Inferior parietal cortex (tissue), 1 donor: ENCODE measurements around the gene FTSJ1.

Experiments used
- DNase-seq: peaks from one replicate; pipeline ENCODE4 v3.0.0-alpha.2; 2016; ENCODE audit errors: extremely low spot score

FTSJ1 gene

GRCh38 chrX:48470833-48471118 lies 5.2 kb upstream of the FTSJ1 start:
- DNase-seq, result no peak

DNA sequence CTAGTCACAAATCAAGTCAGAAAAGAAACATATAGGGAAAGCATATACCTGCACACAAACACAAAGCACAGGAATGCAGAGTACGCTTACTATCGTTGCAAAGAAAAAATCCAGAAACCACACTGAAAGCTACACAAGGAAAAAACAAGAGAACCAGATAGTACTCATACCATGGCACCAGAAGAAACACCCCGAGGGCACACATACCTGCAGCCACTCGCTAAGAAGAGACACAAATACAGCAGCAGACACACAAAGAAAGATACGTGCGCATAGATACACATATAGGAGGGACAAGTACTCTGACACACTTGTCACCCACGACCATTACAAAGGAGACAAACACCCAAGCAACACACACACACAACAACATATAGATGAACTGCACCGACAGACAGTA lies 4.5 kb upstream of the FTSJ1 start:
- DNase-seq, result no peak

- DNase-seq, result no peak
Observed at GRCh38 chrX:48472225-48472624, 3.8 kb upstream of the FTSJ1 start.

- DNase-seq, result no peak
Observed at GRCh38 chrX:48472851-48473703, 2.9 kb upstream of the FTSJ1 start.

DNA sequence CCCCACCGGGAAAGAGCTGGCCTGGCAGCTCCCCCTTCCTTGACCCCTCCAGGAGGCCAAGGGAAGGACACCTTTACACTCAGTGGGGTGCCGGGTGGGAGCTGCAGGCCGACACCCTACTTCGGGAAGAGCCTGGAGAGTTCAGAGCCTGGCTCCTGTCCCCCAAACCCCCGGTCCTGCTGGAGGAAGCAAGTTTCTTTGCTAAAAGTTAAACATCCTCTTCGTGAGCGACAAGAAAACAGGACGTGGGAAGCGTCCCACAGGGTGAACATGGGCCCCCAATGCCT lies 2.4 kb upstream of the FTSJ1 start:
- DNase-seq, result no peak

DNA sequence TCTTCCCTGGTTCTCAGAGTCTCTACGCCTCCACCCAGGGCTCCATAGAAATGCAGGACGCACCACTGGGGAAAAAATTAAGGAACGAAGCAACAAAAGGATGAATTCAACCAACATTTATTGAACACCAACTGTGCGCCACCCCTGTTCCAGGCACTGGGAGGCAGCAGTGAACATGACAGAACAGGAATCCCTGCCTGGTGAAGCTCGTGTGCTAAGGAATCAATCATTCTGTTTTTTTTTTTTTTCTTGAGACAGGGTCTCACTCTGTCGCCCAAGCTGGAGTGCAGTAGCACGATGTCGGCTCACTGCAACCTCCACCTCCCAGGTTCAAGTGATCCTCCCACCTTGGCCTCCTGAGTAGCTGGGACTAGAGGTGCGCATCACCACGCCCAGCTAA lies 1.9 kb upstream of the FTSJ1 start:
- no peak for DNase-seq

DNA sequence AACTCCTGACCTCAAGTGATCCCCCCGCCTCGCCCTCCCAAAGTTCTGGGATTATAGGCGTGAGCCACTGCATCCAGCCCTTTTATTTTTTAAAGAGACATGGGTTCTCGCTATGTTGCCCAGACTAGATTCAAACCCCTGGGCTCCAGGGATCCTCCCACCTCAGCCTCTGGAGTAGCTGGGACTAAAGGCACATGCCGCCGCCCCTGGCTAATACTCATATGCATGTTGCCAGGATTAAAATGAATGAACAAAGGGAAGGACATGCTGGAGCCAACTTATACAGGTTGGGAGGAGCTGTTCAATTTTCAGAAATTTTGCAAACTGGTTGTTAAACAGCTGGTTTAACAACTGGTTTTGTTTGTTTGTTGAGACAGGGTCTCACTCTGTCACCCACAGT lies 1.4 kb upstream of the FTSJ1 start:
- no peak for DNase-seq

GRCh38 chrX:48475296-48475695 lies 703 bp upstream of the FTSJ1 start:
- DNase-seq, result no peak

GRCh38 chrX:48476919-48477318 lies 920 bp downstream of the FTSJ1 start:
- DNase-seq, result no peak

DNA sequence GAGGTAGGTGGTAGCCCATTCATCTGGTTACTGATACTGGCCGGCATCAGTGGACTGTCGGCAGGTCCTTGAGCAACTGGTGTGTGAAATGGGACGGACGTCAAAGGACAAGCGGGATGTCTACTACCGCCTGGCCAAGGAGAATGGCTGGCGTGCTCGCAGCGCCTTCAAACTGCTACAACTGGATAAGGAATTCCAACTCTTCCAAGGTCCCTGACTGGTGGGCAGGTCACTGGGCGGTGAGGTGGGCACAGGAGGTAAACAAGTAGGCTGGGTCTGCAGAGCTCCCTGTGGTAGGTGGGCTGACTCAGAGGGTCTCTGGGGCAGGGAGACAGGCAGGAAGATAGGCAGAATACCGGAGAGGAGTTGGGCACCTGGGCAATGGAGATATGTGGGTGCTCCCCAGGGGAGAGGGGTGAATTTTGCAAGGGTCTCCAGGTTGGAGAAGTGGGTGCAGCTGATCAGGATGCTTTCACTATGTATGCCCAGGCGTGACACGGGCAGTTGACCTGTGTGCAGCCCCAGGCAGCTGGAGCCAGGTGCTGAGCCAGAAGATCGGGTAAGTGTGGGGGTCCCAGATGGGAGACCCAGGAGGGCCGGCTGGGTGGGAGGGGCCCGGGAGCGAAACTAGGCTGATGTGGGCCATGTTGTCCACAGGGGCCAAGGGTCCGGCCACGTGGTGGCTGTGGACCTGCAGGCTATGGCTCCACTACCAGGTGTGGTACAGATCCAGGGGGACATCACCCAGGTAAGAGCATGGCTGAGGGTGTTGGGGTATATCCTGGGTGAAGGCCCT lies 2.2 kb downstream of the FTSJ1 start:
- no peak for DNase-seq

DNA sequence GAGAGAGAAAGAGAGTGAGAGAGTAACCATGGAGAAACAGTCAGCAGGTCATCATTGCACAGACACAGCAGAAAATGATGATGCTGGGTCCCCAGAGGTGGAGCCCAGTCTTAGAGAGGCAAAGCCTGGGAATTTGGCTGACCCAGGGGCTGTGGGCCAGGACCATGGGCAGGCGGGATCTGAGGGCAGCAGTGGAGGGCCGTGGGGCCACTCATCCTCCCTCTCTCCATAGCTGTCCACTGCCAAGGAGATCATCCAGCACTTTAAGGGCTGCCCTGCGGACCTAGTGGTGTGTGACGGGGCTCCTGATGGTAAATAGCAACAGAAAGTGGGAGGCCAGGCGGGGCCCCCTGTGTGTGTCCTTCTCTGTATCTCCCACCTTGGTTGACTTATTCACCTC lies 2.8 kb downstream of the FTSJ1 start:
- DNase-seq, result no peak

DNA sequence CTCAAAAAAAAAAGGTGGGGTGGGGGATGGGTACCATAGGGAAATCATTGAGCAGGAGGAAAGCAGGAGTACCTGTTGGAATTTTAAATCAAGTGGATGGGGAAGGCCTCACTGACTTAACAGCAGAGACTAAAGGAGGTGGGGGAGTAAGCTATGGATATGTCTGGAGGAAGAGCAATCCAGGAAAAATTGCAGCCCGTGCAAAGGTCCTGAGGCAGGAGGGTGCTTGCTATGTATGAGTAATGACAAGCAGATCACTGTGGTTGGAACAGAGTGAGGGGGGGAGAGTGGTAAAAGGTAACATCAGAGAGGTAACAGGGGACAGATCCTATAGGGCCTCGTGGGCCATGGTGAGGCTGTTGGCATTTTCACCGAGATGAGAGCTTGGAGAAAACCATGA lies 4.1 kb downstream of the FTSJ1 start:
- DNase-seq, result no peak

GRCh38 chrX:48480583-48480982 lies 4.6 kb downstream of the FTSJ1 start:
- DNase-seq, result no peak

DNA sequence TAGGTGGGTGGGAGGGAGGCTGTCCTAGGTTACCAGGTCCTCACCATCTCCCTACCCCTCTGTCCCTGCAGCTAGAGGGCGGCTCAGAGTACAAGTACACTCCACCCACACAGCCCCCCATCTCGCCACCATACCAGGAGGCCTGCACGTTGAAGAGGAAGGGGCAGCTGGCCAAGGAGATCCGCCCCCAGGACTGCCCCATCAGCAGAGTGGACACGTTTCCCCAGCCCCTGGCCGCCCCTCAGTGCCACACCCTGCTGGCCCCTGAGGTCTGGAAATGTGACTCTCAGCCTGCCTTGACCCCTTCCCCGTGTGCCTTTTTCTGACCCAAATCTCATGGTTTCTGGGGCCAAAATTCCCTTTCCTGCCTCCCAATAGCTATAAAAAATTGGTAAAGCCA lies 6.5 kb downstream of the FTSJ1 start:
- DNase-seq, result no peak

DNA sequence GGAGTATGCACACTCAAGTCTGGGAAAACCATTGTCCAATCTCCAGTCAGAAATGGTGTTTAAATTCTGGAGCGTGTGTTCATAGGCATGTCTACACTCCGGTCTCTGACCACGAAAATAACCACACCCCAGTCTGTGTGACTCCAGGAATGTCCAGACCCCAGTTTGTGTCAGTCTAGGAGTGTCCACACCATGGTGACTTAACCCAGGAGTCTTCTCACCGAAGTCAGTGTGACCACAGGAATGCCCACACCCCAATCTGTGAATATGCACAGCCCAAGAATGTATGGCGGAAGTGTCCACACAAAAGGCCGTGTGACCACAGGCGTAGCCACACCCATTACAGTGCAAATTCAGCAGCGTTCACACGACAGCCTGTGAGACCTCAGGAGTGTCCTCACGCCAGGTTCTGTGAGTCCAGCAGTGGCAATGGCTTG lies 11.4 kb downstream of the FTSJ1 start:
- DNase-seq, result no peak

DNA sequence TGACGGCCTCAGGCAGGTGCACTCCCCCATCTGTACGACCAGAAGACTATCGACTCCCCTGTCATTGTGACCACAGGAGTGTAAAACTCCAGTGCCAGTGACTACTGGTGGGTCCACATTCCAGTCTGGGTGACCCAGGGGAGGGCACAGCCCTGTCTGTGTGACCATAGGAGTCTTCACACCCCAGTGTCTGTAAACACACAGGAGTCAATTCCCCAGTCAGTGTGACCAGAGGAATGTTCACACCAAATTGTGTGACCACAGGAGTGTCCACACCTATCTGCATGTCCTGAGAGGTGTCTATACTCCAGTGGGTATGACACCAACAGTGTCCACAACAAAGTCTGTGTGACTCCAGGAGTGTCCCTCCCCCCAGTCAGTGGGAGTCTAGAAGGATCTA lies 12.0 kb downstream of the FTSJ1 start:
- no peak for DNase-seq

DNA sequence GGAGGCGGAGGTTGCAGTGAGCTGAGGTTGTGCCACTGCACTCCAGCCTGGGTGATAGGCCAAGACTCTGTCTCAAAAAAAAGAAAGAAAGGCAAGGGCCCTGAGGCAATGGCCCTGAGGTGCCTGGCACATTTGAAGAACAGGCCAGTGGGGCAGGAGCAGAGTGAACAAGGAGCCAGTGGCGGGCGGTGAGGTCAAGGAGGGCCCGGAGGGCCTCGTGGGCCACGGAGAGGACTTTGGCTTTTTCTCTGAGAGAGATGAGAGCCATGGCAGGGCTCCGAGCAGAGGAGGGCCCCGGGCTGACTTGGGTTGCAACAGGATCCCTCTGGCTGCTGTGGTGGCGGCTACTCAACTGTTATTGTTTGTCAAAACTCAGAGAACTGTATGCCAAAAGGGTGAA lies 13.3 kb downstream of the FTSJ1 start:
- no peak for DNase-seq

DNA sequence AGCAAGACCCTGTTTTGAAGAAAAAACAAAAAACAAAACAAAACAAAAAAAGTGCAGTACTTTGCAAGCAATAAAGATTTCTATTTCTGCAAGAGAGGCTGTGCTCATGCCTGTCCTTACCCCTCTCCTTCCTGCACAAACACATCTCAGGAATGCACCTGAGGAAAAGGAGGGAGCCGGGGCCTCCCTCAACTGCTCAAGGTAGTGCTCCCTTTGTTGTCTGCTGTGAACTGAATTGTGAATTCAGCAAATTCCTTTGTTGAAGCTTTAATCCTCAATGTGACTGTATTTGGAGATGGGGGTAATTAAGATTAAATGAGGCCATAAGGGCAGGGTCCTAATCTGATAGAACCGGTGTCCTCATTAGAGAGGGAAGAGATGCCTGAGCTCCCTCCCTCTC lies 13.9 kb downstream of the FTSJ1 start:
- DNase-seq, result no peak

- no peak for DNase-seq
Observed at GRCh38 chrX:48490661-48491060, 14.7 kb downstream of the FTSJ1 start.

DNA sequence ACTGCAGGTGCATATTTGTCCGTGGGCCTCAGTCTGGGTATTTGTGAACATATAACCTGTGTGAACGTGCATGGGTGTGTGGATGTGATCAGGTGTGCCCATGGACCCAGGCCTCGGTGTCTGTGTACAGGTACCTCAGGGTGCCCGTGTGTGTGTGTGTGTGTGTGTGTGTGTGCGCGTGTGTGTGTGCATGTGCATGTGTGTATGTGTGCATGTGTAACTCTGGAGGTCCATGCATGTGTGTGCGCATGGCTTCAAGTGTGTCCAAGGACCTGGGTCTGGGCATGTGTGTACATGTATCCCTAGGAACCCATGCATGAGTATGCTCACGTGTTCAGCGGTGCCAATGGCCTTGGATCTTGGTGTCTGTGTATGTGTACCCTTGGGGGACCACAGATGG lies 15.8 kb downstream of the FTSJ1 start:
- no peak for DNase-seq

DNA sequence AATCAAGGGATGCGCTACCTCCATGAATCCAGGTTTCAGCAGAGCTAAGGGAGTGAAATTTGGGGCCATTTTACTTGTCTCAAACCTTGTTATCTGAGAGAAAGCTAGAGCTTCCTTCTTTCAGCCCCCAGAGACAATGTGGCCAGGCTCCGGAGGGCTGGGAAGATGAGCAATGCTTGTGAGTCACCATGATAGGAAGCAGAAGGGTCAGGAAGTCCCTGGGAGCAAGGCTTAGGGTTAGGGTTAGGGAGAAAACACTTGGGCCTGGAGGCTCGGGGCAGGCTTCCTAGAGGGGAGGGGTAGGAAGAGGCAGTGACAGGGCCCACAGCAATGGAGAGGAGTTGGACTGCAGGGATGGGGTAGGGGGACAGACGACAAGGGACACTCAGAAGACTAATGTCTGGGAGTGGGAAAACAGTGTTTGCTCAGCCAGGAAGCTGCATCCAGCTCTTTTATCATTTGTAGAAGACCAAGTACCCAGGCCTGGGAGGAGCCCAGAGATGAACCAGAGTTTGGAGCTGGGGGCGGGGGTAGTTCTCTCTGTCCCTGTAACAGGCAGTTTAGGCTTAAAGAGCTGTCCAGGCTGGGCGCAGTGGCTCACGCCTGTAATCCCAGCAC lies 16.4 kb downstream of the FTSJ1 start:
- DNase-seq, result no peak

GRCh38 chrX:48493890-48494364 lies 17.9 kb downstream of the FTSJ1 start:
- DNase-seq, result no peak

- no peak for DNase-seq
Observed at GRCh38 chrX:48496660-48497059, 20.7 kb downstream of the FTSJ1 start.
